BLaER1 (cell line): ENCODE results near the gene TNRC18.
"Not testable (repeated sequence)": the region's sequence is repeated elsewhere in the genome, so short reads cannot be mapped to it uniquely, and the experiment has no call there.

Source experiments
- H3K27ac ChIP-seq: shearing (Covaris generic); formaldehyde crosslinking; 2 replicates; pipeline ENCODE4 v1.8.1; 2022
- H3K27me3 ChIP-seq: shearing (Covaris generic); formaldehyde crosslinking; 2 replicates; pipeline ENCODE4 v1.8.1; 2022
- H3K36me3 ChIP-seq: shearing (Covaris generic); formaldehyde crosslinking; 2 replicates; pipeline ENCODE4 v1.8.1; 2022
- H3K4me1 ChIP-seq: shearing (Covaris generic); formaldehyde crosslinking; 2 replicates; pipeline ENCODE4 v1.8.1; 2022
- H3K4me2 ChIP-seq: shearing (Covaris generic); formaldehyde crosslinking; 2 replicates; pipeline ENCODE4 v1.8.1; 2022
- H3K4me3 ChIP-seq: shearing (Covaris generic); formaldehyde crosslinking; 2 replicates; pipeline ENCODE4 v1.8.1; 2022
- H3K9ac ChIP-seq: shearing (Covaris generic); formaldehyde crosslinking; 2 replicates; pipeline ENCODE4 v1.8.1; 2022
- H3K9me3 ChIP-seq: shearing (Covaris generic); formaldehyde crosslinking; 2 replicates; pipeline ENCODE4 v1.8.1; 2022
- H4K20me1 ChIP-seq: shearing (Covaris generic); formaldehyde crosslinking; 2 replicates; pipeline ENCODE4 v1.8.1; 2022
- Cebpa-rat ChIP-seq: shearing (Covaris generic); IDR thresholded peaks from 2 replicates; pipeline ENCODE4 v1.8.1; 2022

TNRC18 gene

DNA sequence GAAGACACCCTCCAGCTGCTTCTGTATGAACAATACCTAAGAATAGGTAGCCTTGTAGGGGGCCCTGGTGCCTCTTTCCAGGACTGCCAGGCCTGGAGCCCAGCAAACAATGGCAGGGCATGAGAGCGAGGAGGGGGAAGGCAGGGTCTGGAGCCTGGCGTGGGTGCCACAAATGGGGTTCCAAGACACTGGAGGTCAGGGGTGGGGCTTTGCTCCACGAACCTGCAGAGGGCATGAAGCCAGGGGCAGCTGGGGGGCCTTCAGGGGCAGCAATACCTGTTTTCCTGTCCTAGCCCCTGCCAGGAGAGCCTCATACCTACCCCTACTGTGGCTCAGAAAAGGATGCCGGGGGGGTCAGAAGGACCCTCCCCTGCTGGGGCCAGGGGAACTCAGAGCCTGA lies 79.3 kb downstream of the TNRC18 start:
- Histone ChIP-seq H3K4me3 (no peak overlapping the region), H3K4me2 (no peak overlapping the region), H3K9ac (no peak overlapping the region), H3K27ac (no peak overlapping the region), H3K9me3 (peaks cover 47% of the 10 kb centered on the region), H3K36me3 (peaks cover 84% of the 10 kb centered on the region), H3K27me3 (no peaks in the 10 kb centered on the region), H4K20me1 (peaks cover 9% of the 10 kb centered on the region; the same call in 1 of the 2 replicates), H3K4me1 (no peaks in the 10 kb centered on the region)
- no peak for TF ChIP-seq Cebpa-rat

DNA sequence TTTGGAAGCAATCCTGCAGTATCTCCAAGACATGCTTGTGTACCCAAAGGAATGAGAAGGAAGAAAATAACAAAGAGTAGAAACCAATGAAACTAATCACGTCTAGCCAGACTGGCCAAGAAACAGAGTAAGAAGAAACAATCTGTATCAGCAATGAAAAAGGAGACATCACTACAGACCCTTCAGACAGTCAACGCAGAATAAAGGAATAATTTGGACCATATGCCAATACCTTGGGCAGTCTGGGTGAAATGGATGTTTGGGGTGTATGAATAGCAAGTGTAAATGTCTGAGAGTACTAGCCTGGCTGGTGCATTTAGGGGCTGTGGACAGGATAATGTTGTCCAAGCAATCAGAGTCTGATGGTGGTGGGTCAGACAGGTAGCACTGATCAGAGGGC lies 79.8 kb downstream of the TNRC18 start:
- 0 out of 2 replicates have a peak, but pooled peaks cover 5% of the 10 kb centered on the region for H4K20me1 ChIP-seq
- TF ChIP-seq Cebpa-rat = no peak
- H3K9me3 ChIP-seq = peaks cover 47% of the 10 kb centered on the region
- no peaks in the 10 kb centered on the region for H3K27me3 ChIP-seq
- peaks cover 84% of the 10 kb centered on the region for H3K36me3 ChIP-seq
- no peak overlapping the region for H3K4me2 ChIP-seq
- no peak overlapping the region for H3K27ac ChIP-seq
- no peak overlapping the region for H3K4me3 ChIP-seq
- no peaks in the 10 kb centered on the region for H3K4me1 ChIP-seq
- no peak overlapping the region for H3K9ac ChIP-seq

DNA sequence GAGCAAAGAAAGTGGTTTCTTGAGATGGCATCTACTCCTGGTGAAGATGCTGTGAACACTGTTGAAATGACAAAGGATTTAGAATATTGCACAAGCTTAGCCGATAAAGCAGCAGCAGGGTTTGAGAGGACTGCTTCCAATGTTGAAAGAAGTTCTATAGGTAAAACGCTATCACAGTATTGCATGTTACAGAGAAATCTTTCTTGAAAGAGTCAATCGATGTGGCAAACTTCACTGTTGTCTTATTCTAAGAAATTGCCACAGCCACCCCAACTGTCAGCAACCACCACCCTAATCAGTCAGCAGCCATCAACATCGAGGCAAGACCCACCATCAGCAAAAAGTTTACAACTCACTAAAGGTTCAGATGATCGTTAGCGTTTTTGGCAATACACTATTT lies 81.0 kb downstream of the TNRC18 start:
- TF ChIP-seq Cebpa-rat = no peak
- H3K9me3 ChIP-seq = peaks cover 57% of the 10 kb centered on the region
- no peak overlapping the region for H3K27ac ChIP-seq
- H3K4me2 ChIP-seq = no peak overlapping the region
- no peaks in the 10 kb centered on the region for H3K27me3 ChIP-seq
- H4K20me1 ChIP-seq = 0 out of 2 replicates have a peak, but pooled peaks cover 5% of the 10 kb centered on the region
- H3K4me3 ChIP-seq = no peak overlapping the region
- peaks cover 88% of the 10 kb centered on the region for H3K36me3 ChIP-seq
- H3K4me1 ChIP-seq = no peaks in the 10 kb centered on the region
- H3K9ac ChIP-seq = no peak overlapping the region

DNA sequence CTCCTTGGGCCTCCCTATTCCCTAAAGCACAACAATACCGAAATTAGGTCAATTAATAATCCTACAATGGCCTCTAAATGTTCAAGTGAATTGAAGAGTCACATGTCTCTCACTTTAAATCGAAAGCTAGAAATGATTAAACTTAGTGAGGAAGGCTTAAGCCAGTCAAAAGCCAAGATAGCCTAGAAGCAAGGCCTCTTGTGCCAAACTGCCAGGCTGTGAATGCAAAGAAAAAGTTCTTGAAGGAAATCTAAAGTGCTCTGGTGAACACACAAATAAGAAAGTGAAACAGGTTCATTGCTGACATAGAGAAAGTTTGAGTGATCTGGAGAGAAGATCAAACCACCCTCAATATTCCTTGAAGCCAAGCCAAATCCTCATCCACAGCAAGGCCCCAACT lies 83.7 kb downstream of the TNRC18 start:
- Histone ChIP-seq H3K36me3 (peaks cover 94% of the 10 kb centered on the region), H3K27me3 (no peaks in the 10 kb centered on the region), H3K4me3 (no peak overlapping the region), H3K9me3 (peaks cover 78% of the 10 kb centered on the region), H3K27ac (no peak overlapping the region), H3K9ac (no peak overlapping the region), H4K20me1 (peaks cover 10% of the 10 kb centered on the region; the same call in 1 of the 2 replicates), H3K4me2 (no peak overlapping the region), H3K4me1 (no peaks in the 10 kb centered on the region)
- no peak for TF ChIP-seq Cebpa-rat

DNA sequence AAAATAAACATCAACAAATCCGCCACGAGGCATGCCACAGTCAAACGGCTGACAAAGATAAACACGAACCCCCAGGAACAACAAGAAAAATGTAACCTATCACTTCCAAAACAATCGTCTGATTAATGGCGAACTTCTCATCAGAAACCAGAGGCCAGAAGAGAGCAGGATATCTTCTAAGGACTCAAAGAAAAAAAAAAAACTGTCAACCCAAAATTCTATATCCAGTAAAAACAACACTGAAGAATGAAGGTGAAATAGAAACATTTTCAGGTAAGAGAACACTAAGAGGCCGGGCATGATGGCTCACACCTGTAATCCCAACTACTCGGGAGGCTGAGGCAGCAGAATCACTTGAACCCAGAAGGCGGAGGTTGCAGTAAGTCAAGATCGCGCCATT lies 86.6 kb downstream of the TNRC18 start:
- peaks cover 13% of the 10 kb centered on the region for H3K4me1 ChIP-seq
- H3K9me3 ChIP-seq = peaks cover 49% of the 10 kb centered on the region
- no peak overlapping the region for H3K27ac ChIP-seq
- H3K9ac ChIP-seq = no peak overlapping the region
- H3K27me3 ChIP-seq = no peaks in the 10 kb centered on the region
- no peak overlapping the region for H3K4me2 ChIP-seq
- H3K4me3 ChIP-seq = no peak overlapping the region
- peaks cover 39% of the 10 kb centered on the region for H4K20me1 ChIP-seq
- peaks cover 89% of the 10 kb centered on the region for H3K36me3 ChIP-seq
- no peak for TF ChIP-seq Cebpa-rat

DNA sequence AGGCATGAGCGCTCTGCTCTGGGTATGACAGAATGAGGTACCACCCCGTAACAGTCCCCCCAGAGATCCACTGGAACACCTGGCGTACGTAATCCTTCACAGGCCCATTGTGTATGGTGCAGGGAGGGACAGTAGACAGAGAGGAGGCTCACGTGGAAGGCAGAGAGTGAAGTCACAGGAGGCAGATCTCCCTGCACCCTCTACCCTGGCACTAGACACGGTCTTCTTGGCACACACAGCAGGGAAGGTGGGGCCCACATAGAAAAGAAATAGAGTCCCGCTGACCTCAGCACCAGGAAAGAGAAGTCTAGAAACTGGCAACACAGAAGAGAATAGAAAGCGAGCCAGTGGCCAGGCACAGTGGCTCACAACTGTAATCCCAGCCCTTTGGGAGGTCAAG lies 89.0 kb downstream of the TNRC18 start:
- Histone ChIP-seq H3K9me3 (peaks cover 34% of the 10 kb centered on the region), H3K36me3 (peaks cover 76% of the 10 kb centered on the region), H3K4me1 (peaks cover 28% of the 10 kb centered on the region), H4K20me1 (peaks cover 61% of the 10 kb centered on the region), H3K27me3 (no peaks in the 10 kb centered on the region), H3K4me2 (no peak overlapping the region), H3K4me3 (no peak overlapping the region), H3K9ac (no peak overlapping the region), H3K27ac (no peak overlapping the region)
- no peak for TF ChIP-seq Cebpa-rat

DNA sequence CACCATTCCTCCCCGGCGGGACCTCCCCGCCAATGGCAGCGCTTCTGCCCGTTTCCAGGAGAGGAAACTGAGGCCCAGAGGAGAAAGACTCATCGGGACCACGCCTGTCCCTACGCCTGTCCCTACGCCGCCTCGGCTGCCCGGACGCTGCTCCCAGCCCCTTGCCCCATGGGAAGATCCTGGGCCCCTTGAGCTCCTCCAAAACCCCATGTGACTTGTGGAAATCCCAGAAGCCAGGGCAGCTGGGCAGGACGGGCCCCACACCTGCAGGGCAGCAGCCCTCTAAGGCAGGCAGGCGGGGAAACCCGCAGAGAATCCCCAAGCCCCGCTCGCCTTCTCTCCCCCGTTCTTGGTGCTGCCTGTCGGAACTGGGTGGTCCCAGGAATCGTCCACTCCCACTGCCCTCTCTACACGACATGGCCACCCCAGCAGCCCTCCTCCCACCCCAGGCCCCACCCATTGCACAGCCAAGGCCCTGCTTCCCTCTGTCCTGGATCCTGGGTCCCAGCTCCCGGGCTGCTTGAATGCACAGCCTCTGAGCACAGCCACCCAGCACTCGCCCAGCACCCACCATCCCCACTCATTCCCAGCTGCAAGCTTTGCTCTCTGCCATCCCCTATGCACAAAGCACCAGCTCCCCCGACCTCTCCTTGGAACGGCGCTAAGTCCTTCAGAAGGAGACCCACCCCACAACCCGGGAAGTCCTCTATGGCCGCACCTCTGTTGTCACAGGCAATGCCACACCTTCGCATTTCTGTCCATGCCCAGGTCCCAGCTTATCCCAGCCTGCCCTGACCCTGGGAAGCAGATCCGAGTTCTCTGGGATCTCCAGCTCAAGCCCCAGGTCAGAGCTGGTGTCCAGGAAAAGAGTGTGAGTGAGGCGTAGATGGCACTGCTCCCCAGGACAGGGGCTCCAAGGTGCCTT lies 90.3 kb downstream of the TNRC18 start:
- Histone ChIP-seq H4K20me1 (peaks cover 61% of the 10 kb centered on the region), H3K4me3 (no peak overlapping the region), H3K9me3 (peaks cover 31% of the 10 kb centered on the region)

DNA sequence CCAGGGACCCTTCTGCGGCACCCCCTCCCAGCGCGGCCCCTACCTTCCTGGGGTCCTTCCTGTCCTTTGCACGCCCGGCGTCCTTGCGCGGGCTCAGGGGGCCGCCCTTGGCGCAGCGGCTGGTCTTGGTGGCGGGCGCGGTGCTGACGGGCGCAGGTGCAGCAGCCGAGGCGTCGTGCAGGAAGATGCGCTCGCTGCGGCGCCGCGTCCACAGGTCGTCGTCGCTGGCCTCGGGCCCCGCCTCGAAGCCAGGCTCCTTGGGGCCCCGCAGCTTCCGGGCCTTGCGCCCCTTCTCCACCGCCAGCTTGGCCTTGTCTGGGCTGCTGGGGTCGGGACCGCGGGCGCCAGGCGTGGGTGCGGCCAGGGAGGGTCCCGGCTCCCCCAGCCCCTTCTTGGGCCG lies 91.1 kb downstream of the TNRC18 start:
- H3K4me2 ChIP-seq = peak overlapping the region; percentile 62
- peaks cover 42% of the 10 kb centered on the region for H3K4me1 ChIP-seq
- H3K27me3 ChIP-seq = no peaks in the 10 kb centered on the region
- H3K9ac ChIP-seq = no peak overlapping the region
- TF ChIP-seq Cebpa-rat = no peak
- H4K20me1 ChIP-seq = peaks cover 61% of the 10 kb centered on the region
- H3K9me3 ChIP-seq = peaks cover 23% of the 10 kb centered on the region
- H3K27ac ChIP-seq = no peak overlapping the region
- H3K4me3 ChIP-seq = no peak overlapping the region
- H3K36me3 ChIP-seq = peaks cover 67% of the 10 kb centered on the region

More for the DNA sequence above, 90.3 kb downstream of the TNRC18 start:
- H3K27me3 ChIP-seq = no peaks in the 10 kb centered on the region
- TF ChIP-seq Cebpa-rat = no peak
- H3K36me3 ChIP-seq = peaks cover 73% of the 10 kb centered on the region
- no peak overlapping the region for H3K4me2 ChIP-seq
- H3K27ac ChIP-seq = no peak overlapping the region
- H3K9ac ChIP-seq = no peak overlapping the region
- H3K4me1 ChIP-seq = peaks cover 34% of the 10 kb centered on the region

DNA sequence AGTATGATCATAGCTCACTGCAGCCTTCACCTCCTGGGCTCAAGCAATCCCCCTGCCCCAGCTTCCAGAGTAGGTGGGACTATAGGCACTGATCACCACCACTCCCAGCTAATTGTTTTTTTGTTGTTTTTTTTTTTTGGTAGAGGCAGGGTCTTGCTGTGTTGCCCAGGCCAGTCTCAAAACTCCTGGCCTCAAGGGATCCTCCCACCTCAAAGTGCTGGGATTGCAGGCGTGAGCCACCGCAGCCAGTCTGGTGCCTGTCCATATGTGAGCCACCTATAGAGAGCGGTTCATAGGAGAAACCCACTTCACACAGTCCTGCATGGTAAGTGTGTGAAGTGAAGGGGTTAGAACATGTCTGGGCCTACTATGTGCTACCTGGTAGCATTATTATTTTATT lies 93.3 kb downstream of the TNRC18 start:
- Histone ChIP-seq H3K36me3 (peaks cover 44% of the 10 kb centered on the region), H3K9ac (no peak overlapping the region), H3K9me3 (no peaks in the 10 kb centered on the region), H3K4me2 (no peak overlapping the region), H4K20me1 (peaks cover 54% of the 10 kb centered on the region), H3K4me3 (no peak overlapping the region), H3K4me1 (peaks cover 65% of the 10 kb centered on the region), H3K27me3 (no peaks in the 10 kb centered on the region), H3K27ac (no peak overlapping the region)
- no peak for TF ChIP-seq Cebpa-rat

DNA sequence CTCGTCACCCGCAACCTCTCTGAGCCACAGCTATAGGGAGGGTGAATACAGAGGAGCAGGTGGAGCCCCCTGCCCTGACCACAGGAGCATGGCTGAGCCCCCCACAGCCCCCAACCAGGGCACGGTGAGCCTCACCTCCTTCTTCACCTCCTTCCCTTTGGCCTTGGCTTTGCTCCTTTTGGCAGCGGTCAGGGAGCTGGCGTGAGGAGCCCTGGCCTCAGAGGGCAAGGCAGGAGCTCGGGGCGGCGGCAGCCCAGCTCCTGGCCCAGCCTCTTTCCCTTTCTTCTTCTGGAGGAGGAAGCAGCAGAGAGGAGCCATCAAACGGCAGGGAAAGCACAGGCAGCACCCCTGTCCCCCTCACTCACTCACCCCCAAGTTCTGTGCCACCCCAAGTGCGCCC lies 98.7 kb downstream of the TNRC18 start:
- no peak overlapping the region for H3K9ac ChIP-seq
- TF ChIP-seq Cebpa-rat = no peak
- H4K20me1 ChIP-seq = 0 out of 2 replicates have a peak, but pooled peaks cover under 1% of the 10 kb centered on the region
- peaks cover 43% of the 10 kb centered on the region for H3K36me3 ChIP-seq
- H3K27me3 ChIP-seq = no peaks in the 10 kb centered on the region
- H3K9me3 ChIP-seq = peaks cover 13% of the 10 kb centered on the region
- H3K4me2 ChIP-seq = peak overlapping the region; percentile 74
- H3K4me3 ChIP-seq = no peak overlapping the region
- H3K27ac ChIP-seq = peak overlapping the region; percentile 31; the same call in 1 of the 2 replicates
- peaks cover 63% of the 10 kb centered on the region for H3K4me1 ChIP-seq

DNA sequence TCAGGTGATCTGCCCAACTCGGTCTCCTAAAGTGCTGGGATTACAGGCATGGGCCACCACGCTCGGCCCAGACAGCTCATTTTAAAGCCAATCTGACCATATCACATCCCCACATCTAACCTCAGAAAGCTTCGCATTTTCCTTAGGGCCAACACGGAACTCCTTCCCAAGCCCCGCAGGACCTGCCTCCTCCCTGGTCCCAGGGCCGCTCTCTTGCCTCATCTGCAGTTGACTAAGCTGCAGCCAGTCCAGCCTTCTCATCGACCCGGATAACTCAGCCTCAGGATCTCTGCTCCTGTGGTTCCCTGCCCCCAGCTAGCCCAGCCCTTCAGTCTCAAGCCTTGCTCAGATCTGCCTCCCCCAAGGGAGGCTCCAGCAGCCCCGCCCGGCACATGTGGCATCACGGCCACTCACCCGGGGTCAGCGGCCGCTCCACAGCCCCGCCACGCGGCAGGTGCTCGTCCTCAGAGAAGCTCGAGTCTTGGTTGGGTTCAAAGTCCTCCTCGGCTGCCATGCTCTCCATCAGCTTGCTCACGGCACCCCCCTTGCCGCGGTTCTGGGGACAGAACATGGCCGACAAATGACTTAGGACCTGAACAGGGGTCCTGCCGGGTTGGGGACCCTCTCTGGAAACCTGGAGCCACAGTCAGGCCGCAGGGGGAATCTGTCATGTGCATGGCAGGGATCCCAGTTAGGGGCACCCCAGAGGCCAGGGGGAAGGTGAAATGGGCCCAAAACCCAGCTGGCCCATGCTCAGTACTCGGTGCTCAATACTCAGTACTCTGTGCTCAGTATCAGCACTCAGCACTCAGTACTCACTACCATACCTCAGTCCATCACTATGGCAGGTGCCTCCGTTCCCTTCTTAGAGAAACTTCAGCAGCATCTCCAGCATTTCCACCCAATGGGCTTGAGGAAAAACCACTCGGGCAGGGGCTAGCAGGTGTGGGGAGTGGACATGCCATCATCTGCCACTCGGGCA lies 99.5 kb downstream of the TNRC18 start:
- H3K27me3 ChIP-seq, H3K9ac ChIP-seq, H3K4me3 ChIP-seq, H4K20me1 ChIP-seq: not testable (repeated sequence)
- peak overlapping the region; percentile 19; the same call in 1 of the 2 replicates for H3K27ac ChIP-seq
- H3K36me3 ChIP-seq = peaks cover 43% of the 10 kb centered on the region
- peaks cover 63% of the 10 kb centered on the region for H3K4me1 ChIP-seq
- H3K9me3 ChIP-seq = peaks cover 22% of the 10 kb centered on the region
- peak overlapping the region; percentile 74 for H3K4me2 ChIP-seq
